Natural killer cell (primary cell): ENCODE data around the gene ADAP1. TPM values are rescaled to one million over a fixed set of nuclear protein-coding genes. Genes with fewer than 3 reads are reported as not detected.

Source experiments
- ATAC-seq, 3 donors: fragments of 150-1000 bp in 2 of 3; fragments of 200-7000 bp in 1 of 3; cut with Tn5 transposase; 1 replicate in 1 of 3; 2 replicates in 2 of 3; pipeline ENCODE4 v1.10.0; 2021; ENCODE audit warnings: mild to moderate bottlenecking in 2 of 3, moderate library complexity in 2 of 3
- DNase-seq, 2 donors: peaks; one replicate each; pipeline versions ENCODE4 v3.0.0 to v3.0.0-alpha.2; 2013 to 2021; ENCODE audit warnings: mixed read lengths in 1 of 2
- H3K27ac ChIP-seq: one replicate; pipeline ENCODE4 v1.5.1; 2013; ENCODE audit warnings: mild to moderate bottlenecking, low read length
- H3K27me3 ChIP-seq: one replicate; pipeline ENCODE4 v1.6.1; 2013; ENCODE audit warnings: low read length; ENCODE audit not compliant: control insufficient read depth, insufficient read depth
- H3K36me3 ChIP-seq: one replicate; pipeline ENCODE4 v1.6.1; 2013; ENCODE audit warnings: low read length; ENCODE audit not compliant: control insufficient read depth, insufficient read depth
- H3K4me1 ChIP-seq: one replicate; pipeline ENCODE4 v1.6.1; 2013; ENCODE audit warnings: low read length; ENCODE audit not compliant: control insufficient read depth, insufficient read depth
- H3K4me3 ChIP-seq: one replicate; pipeline ENCODE4 v1.5.1; 2013; ENCODE audit warnings: low read length
- H3K9me3 ChIP-seq: one replicate; pipeline ENCODE4 v1.6.1; 2013; ENCODE audit warnings: low read length; ENCODE audit not compliant: control insufficient read depth, insufficient read depth
- H3K27ac Mint-ChIP-seq, 2 donors: one replicate each; pipeline ENCODE4 v1.8.0; 2022; ENCODE audit warnings: mild to moderate bottlenecking in 2 of 2, mixed read lengths in 2 of 2, moderate library complexity in 1 of 2
- H3K27me3 Mint-ChIP-seq, 2 donors: one replicate each; pipeline ENCODE4 v1.8.0; 2022; ENCODE audit warnings: low read depth in 2 of 2, mixed read lengths in 2 of 2
- H3K36me3 Mint-ChIP-seq: one replicate; pipeline ENCODE4 v1.8.0; 2022; ENCODE audit warnings: mixed read lengths
- H3K4me1 Mint-ChIP-seq, 2 donors: one replicate each; pipeline ENCODE4 v1.8.0; 2022; ENCODE audit warnings: mixed read lengths in 2 of 2
- H3K4me3 Mint-ChIP-seq: one replicate; pipeline ENCODE4 v1.8.0; 2022; ENCODE audit warnings: mild to moderate bottlenecking, moderate library complexity, mixed read lengths
- H3K9me3 Mint-ChIP-seq, 2 donors: one replicate each; pipeline ENCODE4 v1.8.0; 2022; ENCODE audit warnings: mixed read lengths in 2 of 2
- CTCF ChIP-seq: fragments of 200-600 bp; IDR thresholded peaks from one replicate; pipeline ENCODE4 v1.8.0; 2022; ENCODE audit warnings: antibody characterized with exemption
- WGBS: methylation state at CpG from one replicate; pipeline ENCODE4 v1.1.7; 2013; ENCODE audit warnings: missing lambda C conversion rate; ENCODE audit not compliant: insufficient coverage; 5-methylcytosine and 5-hydroxymethylcytosine counted together
- intact Hi-C: fragments of 100-400 bp; cut with micrococcal nuclease; formaldehyde crosslinking; loops from one replicate; pipeline ENCODE4 v1.14.2; 2022
- total RNA-seq, 4 donors: library from RNA; stranded (reverse); fragments of 120-200 nt in 1 of 4; gene quantifications; one replicate each; pipeline versions ENCODE4 v1.2.3 to v1.2.4, GENCODE V29; 2013 to 2022

The ADAP1 gene
- total RNA-seq, 3 donors from 2014 or later (not counting 1 experiment from before 2014, with no cell fraction given) = 87.2 to 117 (median 89.2) TPM

GRCh38 chr7:935874-936385 is 18.6 kb downstream of the ADAP1 start:
- intact Hi-C loops = no loop called here
- no peaks in the 10 kb centered on the region for H3K9me3 Mint-ChIP-seq
- TF ChIP-seq CTCF = no peak
- H3K4me3 Mint-ChIP-seq = no peak overlapping the region
- DNase-seq (no peak), ATAC-seq (no peak)
- no peak overlapping the region for H3K4me3 ChIP-seq
- no peak overlapping the region for H3K27ac ChIP-seq
- peaks cover 49% of the 10 kb centered on the region for H3K4me1 ChIP-seq
- no peaks in the 10 kb centered on the region for H3K36me3 Mint-ChIP-seq
- peaks cover 9% of the 10 kb centered on the region for H3K36me3 ChIP-seq
- no peaks in the 10 kb centered on the region for H3K9me3 ChIP-seq
- no peaks in the 10 kb centered on the region for H3K27me3 Mint-ChIP-seq
- 90% methylated on average over 28 of the region's 28 CpGs for WGBS
- H3K4me1 Mint-ChIP-seq = peaks cover 19 to 40% of the 10 kb centered on the region in 2 donors
- H3K27ac Mint-ChIP-seq = peak overlapping the region; percentile 67 to 70
- no peaks in the 10 kb centered on the region for H3K27me3 ChIP-seq

GRCh38 chr7:935164-935873 is 19.2 kb downstream of the ADAP1 start:
- Histone ChIP-seq H3K27ac (no peak overlapping the region), H3K4me3 (no peak overlapping the region), H3K36me3 (peaks cover 9% of the 10 kb centered on the region), H3K4me1 (peaks cover 55% of the 10 kb centered on the region), H3K27me3 (no peaks in the 10 kb centered on the region), H3K9me3 (no peaks in the 10 kb centered on the region)
- TF ChIP-seq CTCF = no peak
- Mint-ChIP-seq H3K9me3 (no peaks in the 10 kb centered on the region), H3K4me3 (no peak overlapping the region), H3K4me1 (peaks cover 14 to 37% of the 10 kb centered on the region in 2 donors), H3K27me3 (no peaks in the 10 kb centered on the region), H3K36me3 (no peaks in the 10 kb centered on the region), H3K27ac (no peak overlapping the region)
- 94% methylated on average over 46 of the region's 46 CpGs for WGBS
- intact Hi-C loops = no loop called here
- ATAC-seq (no peak), DNase-seq (no peak)

- no peak for ATAC-seq
Observed at GRCh38 chr7:934469-935163, 19.9 kb downstream of the ADAP1 start.

More at GRCh38 chr7:934469-935163, 19.9 kb downstream of the ADAP1 start:
- peaks cover 14 to 37% of the 10 kb centered on the region in 2 donors for H3K4me1 Mint-ChIP-seq
- Histone ChIP-seq H3K36me3 (peaks cover 9% of the 10 kb centered on the region), H3K4me1 (peaks cover 55% of the 10 kb centered on the region), H3K27ac (no peak overlapping the region), H3K4me3 (no peak overlapping the region), H3K9me3 (no peaks in the 10 kb centered on the region), H3K27me3 (no peaks in the 10 kb centered on the region)
- no peaks in the 10 kb centered on the region for H3K9me3 Mint-ChIP-seq
- H3K27me3 Mint-ChIP-seq = no peaks in the 10 kb centered on the region
- DNase-seq = no peak
- WGBS = 92% methylated on average over 34 of the region's 34 CpGs
- H3K36me3 Mint-ChIP-seq = no peaks in the 10 kb centered on the region
- no peak overlapping the region for H3K27ac Mint-ChIP-seq
- H3K4me3 Mint-ChIP-seq = no peak overlapping the region
- intact Hi-C loops = no loop called here
- no peak for TF ChIP-seq CTCF
